ENCODE data around the gene PPM1M.

- TF ChIP-seq CTCF (conservative IDR thresholded peaks at IDR 0.05; ENCODE audit: low read depth, low read length) = no peak
- TF ChIP-seq EZH2 (IDR thresholded peaks at IDR 0.05; ENCODE audit: low read length, unreplicated experiment) = no peak
- TF ChIP-seq EZH2phosphoT487 (IDR thresholded peaks at IDR 0.05; ENCODE audit: borderline replicate concordance, low read length) = no peak
Observed at GRCh38 chr3:52233968-52234367, 11.6 kb upstream of the PPM1M start.
